COLO668 (cell line): ENCODE data around the gene RPS28.

Experiments
- DNase-seq: peaks from one replicate; lab custom pipeline; 2025; ENCODE audit not compliant: unreplicated experiment; lab: John Stamatoyannopoulos, UW

The RPS28 gene

GRCh38 chr19:8370176-8371010, 49.1 kb downstream of the RPS28 start:
- no peak for DNase-seq

- no peak for DNase-seq
Measured at GRCh38 chr19:8371011-8371804, 49.9 kb downstream of the RPS28 start.
